ENCODE results near the gene RASSF1. TPM values are rescaled to one million over a fixed set of nuclear protein-coding genes. Genes with fewer than 3 reads are reported as not detected.

Gene RASSF1
- total RNA-seq, 2 experiments from 2014 or later = 33.0 to 36.0 TPM

GRCh38 chr3:50350527-50351322 lies 10.1 kb upstream of the RASSF1 start, which contains the start of the genes CYB561D2 and NPRL2:
TSS of gene CYB561D2 (plus strand) at chr3:50350862. CDS start at chr3:50351434, 572 bp downstream.
TSS of gene NPRL2 (minus strand) at chr3:50350775. CDS start at chr3:50350652, 123 bp downstream.
- POLR2A ChIA-PET = interaction anchor here (0.6 to 2.1 kb wide), 9 partner anchors 9 to 410 kb away, joined by 3 to 22 read pairs (median 6); partner anchors contain the start of genes RASSF1 and TMEM115
- no peaks in the 10 kb centered on the region for H4K20me1 ChIP-seq (ENCODE audit: insufficient read depth, low read length)
- intact Hi-C loops (cut with micrococcal nuclease; ENCODE audit: unreplicated experiment) = loop anchor here (1.0 to 5.0 kb wide), 2 partner anchors 9 to 217 kb away; partner anchors contain the start of genes C3orf18, HEMK1 and TMEM115

DNA sequence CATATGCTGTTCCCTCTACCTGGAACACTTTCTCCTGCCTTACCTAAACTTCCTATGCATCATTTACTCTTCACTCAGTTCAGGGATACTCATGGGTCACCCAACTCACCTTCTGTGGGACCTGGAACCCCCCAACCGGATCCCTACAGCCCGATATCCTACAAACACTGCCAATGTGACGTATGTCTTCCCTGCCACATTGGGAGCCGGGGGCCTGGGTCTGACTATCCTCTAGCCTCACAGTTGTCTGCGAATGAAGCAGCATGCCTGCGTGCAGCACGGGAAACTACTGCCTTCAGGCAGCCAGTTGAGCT lies 9.5 kb upstream of the RASSF1 start:
- Histone ChIP-seq H4K20me1 (ENCODE audit: insufficient read depth, low read length) (no peaks in the 10 kb centered on the region), H3K4me3 (ENCODE audit: low read depth, low read length, poor library complexity, severe bottlenecking) (peak overlapping the region; percentile 77), H3K36me3 (ENCODE audit: insufficient read depth, low read length) (peaks cover 34% of the 10 kb centered on the region), H3K9me2 (ENCODE audit: insufficient read depth, low read length) (no peaks in the 10 kb centered on the region), H3K9me3 (ENCODE audit: low read length) (no peaks in the 10 kb centered on the region), H2AFZ (ENCODE audit: low read length) (peak overlapping the region; percentile 69; the same call in 1 of the 2 replicates), H3K79me2 (ENCODE audit: insufficient read depth, low read depth, low read length) (peaks cover 8% of the 10 kb centered on the region; the same call in 1 of the 2 replicates), H3K4me2 (ENCODE audit: low read length) (peak overlapping the region; percentile 92), H3K4me1 (ENCODE audit: insufficient read depth, low read length, poor library complexity, severe bottlenecking) (peaks cover 31% of the 10 kb centered on the region), H3K27ac (ENCODE audit: low read depth, low read length, poor library complexity, severe bottlenecking) (peak overlapping the region; percentile 63)
- BruUV-seq (replicated peaks) = no TSS peak
- ChIA-PET POLR2A (interaction anchor here (0.6 to 2.1 kb wide), 9 partner anchors 9 to 409 kb away, joined by 3 to 22 read pairs (median 6); partner anchors contain the start of genes RASSF1 and TMEM115), CTCF (ENCODE audit: unreplicated experiment) (interaction anchor here (0.6 to 1.0 kb wide), 2 partner anchors 11 to 12 kb away, joined by 4 to 5 read pairs; no protein-coding TSS in a partner anchor)
- intact Hi-C loops (cut with micrococcal nuclease; ENCODE audit: unreplicated experiment) = loop anchor here (5.0 kb wide), 1 partner anchor 217 kb away; the partner anchor contains the start of genes C3orf18 and HEMK1
- TF ChIP-seq EZH2phosphoT487 (IDR thresholded peaks at IDR 0.05; ENCODE audit: borderline replicate concordance, low read depth, low read length) (no peak), CTCF (conservative IDR thresholded peaks at IDR 0.05; ENCODE audit: low read length) (no peak)
- DNase-seq (ENCODE audit: low spot score) = no peak

More at GRCh38 chr3:50350527-50351322, 10.1 kb upstream of the RASSF1 start, which contains the start of the genes CYB561D2 and NPRL2:
- peak within 1 kb of the TSS; percentile 63 for H3K27ac ChIP-seq (ENCODE audit: low read depth, low read length, poor library complexity, severe bottlenecking)
- H3K79me2 ChIP-seq (ENCODE audit: insufficient read depth, low read depth, low read length) = peaks cover 8% of the 10 kb centered on the region; the same call in 1 of the 2 replicates
- peak within 1 kb of the TSS; percentile 77 for H3K4me3 ChIP-seq (ENCODE audit: low read depth, low read length, poor library complexity, severe bottlenecking)
- no peaks in the 10 kb centered on the region for H3K9me2 ChIP-seq (ENCODE audit: insufficient read depth, low read length)
- TF ChIP-seq EZH2phosphoT487 (IDR thresholded peaks at IDR 0.05; ENCODE audit: borderline replicate concordance, low read depth, low read length) = no peak
- TF ChIP-seq CTCF (conservative IDR thresholded peaks at IDR 0.05; ENCODE audit: low read length) = no peak
- H3K9me3 ChIP-seq (ENCODE audit: low read length) = no peaks in the 10 kb centered on the region
- H3K4me1 ChIP-seq (ENCODE audit: insufficient read depth, low read length, poor library complexity, severe bottlenecking) = peaks cover 29% of the 10 kb centered on the region
- CTCF ChIA-PET (ENCODE audit: unreplicated experiment) = interaction anchor here (0.6 to 1.0 kb wide), 3 partner anchors 10 to 1833 kb away, joined by 4 to 5 read pairs (median 5); no protein-coding TSS in a partner anchor
- peaks cover 40% of the 10 kb centered on the region for H3K36me3 ChIP-seq (ENCODE audit: insufficient read depth, low read length)
- H3K4me2 ChIP-seq (ENCODE audit: low read length) = peak within 1 kb of the TSS; percentile 92
- DNase-seq (ENCODE audit: low spot score) = peak; percentile 96
- BruUV-seq (replicated peaks) = TSS peak; percentile 61
- peak within 1 kb of the TSS; percentile 69; the same call in 1 of the 2 replicates for H2AFZ ChIP-seq (ENCODE audit: low read length)
